ENCODE results near the gene CPN2.

Gene CPN2

DNA sequence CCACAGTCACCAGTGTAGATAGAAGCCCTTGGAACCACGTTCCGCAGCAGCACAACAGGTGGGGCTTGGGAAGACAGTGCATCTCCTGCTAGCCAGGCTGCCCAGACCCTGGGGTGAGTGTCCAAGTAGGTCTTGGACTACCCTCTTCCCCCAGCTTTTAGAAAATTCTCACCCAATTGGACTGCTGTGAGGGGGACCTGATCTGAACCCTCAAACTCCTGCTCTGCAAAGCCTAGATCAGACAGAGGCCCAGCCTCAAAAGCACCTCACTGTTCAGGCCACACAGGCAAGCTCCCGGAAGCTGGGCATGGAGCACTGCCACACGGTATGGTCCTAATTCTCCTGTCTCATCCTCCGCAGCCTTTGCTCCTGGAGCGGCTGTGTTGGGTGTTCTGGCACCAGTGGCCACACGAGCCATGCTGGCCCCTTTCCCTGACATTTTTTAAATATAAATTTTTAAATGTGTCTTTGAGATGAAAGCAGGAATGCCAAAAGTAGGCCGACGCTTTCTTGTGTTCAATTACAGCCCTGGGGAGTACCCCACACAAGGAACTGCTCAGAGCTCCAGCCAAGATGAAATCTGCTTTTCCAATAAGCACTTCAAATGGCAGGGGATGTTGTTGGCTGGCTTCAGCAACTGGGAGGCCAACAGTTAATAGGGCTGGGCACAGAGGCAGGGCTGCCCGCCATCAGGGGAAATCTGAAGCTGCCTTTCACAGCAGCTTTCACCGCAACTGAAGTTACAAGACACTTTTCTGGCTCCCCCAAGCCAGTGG lies 40.9 kb downstream of the CPN2 start:
- DNase-seq = no peak

GRCh38 chr3:194308601-194309449 lies 42.3 kb downstream of the CPN2 start:
- DNase-seq = no peak

DNA sequence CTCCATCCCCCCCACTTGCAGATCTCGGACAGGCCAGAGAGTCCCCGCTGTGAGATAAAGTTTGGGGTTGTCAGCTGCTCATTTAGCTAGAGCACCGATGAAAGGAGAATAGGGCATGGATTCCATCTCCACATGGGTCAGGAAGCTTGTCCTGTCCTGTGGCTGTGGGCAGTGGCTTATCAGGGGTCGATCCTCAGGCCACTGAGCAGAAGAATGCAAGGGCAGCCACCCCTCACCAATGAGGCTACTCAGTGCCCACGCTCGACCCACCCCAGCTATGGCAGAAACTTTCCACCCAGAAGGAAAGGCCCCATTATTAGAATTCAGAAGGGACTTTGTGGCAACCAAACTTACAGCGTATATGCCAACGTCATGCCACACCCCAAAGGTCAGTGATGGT lies 43.3 kb downstream of the CPN2 start:
- no peak for DNase-seq

DNA sequence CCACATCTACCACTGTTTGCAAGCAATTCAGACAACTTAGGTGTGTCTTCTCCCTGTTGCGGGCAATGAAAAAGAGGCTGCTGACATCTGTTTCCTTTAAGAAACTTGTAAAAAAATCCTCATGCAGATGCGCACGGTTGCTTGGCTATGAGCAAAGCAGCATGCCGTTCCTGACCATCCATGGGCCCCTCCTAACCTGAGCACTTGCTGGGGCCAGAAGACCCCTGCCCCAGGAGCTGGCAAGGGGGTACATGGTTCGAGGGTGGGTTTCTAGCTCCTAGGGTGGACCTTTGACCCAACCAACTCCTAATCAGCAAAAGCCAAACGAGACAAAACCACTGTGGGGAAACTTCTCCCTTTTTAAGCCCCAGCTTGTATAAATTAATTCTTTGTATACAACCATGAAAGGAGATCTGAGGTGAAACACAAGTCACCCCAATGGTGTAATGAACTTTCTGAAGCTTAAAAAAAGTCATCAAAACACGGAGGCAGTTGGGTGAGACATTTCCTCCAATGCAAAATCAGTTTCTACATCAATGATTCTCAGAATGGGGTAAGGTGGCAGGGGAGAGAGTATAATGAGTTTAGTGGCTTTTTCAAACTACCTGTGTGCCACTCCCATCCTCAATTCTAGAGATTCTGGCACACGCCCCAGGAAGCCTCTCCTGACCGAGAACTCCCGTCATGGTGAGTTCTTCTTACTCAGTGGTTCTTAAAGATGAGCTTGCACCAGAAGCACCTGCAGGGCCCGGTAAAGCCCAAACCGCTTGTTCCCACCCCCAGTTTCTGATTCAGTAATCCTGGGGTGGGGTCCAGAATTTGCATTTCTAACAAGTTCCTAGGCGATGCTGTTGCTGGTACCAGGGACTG lies 44.1 kb downstream of the CPN2 start:
- no peak for DNase-seq

DNA sequence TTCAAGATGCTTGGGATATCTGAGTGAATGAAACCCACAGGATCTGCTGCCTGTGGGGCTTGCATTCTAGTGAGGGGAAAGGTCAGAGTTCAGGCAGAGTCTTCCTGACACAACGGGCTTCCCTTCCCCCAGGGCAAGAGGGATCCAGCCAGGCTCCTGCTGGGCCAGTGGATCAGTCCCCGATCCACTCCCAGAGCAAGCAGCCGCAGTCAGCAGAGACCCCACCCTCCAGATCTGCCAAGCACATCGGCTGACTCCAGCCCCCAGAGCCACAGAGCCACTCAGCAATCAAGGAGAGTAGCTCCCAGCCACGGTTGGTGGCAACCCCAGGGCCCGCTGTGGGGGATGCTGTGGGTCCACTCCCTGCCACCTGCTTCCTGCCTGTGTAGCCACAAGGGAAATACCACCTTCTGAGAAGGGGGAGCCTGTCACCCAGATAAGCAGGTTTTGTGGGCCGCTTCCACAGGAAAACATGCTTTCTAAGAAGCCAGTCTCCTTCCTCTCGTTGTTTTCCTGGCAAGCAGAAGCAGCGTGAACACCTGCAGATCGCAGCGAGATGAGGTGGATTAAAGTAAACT lies 44.9 kb downstream of the CPN2 start:
- DNase-seq = no peak

DNA sequence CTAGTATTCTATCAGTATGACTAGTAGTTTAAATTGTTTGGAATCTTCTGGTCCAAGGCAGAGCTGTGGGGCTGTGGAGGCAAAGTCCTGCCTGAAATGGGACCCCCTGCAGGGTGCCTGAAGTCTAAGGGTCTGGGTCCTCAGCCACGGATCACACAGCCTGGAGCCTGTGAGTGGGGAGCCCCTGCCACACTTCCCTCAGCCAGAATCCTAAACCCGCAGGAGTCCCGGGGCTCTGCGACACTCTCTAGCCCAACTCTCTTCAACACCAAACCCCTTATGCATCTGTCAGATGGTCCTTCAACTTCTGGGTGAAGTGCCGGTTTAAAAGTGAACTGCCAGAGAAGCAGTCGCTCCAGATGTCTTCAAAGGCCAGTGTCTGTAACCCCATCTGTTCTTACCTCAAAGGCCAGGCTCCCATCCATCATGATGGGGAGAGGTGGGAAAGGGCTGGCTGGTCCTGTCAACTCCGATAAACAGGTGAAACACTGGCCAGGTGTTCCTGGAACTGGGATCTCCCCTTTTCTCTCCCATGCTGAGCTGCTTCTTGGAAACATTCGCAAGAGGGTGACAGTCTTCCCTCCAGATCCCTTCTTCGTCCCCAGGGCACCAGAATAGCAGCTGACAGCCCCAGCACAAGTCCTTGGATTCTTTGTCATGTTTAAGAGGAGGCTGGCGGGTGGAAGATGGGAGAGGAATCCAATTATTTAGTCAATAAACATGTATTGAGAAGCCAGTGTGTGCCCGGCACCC lies 45.6 kb downstream of the CPN2 start:
- DNase-seq = peak; percentile 40

- DNase-seq = no peak
Measured at GRCh38 chr3:194304186-194304917, 46.8 kb downstream of the CPN2 start.

GRCh38 chr3:194303749-194304148 lies 47.4 kb downstream of the CPN2 start:
- no peak for DNase-seq

GRCh38 chr3:194301730-194302129 lies 49.4 kb downstream of the CPN2 start:
- DNase-seq = no peak

DNA sequence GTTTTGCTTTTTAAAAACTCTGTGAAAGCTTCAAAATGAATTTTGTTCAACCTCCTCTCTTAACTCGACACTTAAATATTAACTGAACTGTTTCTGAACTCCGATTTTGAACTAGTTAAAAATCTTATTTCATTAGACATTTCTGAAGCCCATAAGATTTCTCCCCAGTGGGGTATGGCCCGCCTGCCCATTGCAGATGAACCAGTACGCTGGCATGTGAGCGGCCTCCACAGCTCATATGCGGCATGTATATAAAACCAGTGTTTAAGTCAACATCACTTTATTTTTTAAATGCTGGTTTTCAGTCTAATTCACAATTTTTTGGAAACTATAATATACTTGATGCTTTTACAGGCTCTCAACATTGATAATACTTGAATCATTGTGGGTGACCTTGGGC lies 50.2 kb downstream of the CPN2 start:
- DNase-seq = no peak

DNA sequence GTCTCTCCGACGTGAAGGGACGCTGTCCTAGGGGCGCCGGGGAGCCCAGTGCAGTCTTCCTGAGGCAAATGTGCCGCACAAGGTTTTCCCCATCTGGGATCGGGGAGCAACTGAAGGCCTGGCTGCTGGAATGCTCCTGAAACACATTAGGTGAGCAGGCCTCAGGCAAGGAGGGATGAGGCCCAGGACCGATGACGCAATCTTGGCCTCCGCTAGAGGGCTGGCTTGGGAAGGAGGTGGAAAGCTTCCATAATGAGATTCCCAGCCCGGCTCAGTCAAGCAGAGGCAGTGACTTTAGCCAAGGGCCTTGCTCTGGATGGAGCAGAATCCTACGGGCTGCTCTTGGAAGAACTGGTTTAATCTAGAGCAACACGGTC lies 50.8 kb downstream of the CPN2 start:
- no peak for DNase-seq

DNA sequence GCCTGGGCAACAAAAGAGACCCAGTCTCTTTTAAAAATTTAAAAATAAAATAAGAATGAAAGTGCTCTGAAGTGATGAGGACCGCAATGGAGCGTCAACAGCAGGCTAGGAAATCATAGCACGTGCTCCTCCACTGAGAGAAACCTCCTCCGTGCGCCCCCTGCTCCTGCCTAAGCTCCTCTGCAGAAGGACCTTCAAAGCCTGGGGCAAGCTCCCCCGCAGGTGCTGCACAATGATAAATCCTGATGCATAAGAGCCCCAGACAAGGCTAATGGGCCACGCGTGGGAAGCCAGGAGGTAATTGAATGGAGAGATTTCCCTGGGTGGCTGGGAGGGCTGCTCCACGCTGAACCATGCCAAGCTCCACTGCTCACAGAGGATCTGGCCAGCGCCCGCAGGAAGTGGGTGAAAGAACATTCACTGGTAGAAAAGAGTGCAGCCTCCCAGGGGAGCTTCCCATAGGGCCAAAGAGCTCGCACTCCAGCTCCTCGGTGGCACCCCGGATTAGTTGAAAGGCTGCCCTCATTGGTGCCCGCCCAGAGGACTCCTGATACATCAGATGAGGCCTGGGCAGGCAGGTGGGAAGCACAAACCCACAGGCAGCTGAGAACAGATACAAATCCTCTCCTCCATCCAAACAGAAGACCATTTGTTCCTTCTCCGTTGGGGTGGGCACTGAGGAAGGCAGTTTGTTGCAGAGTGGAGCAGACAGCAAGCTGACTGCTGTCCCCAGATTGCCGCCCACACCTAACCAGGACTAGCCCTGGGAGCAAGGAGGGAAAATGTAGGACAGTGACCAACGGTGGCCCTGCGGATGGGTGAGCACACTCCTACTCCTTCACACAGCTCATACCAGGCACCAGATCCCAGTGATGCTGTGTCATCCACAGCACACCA lies 52.5 kb downstream of the CPN2 start:
- DNase-seq = no peak

GRCh38 chr3:194296454-194297263 lies 54.5 kb downstream of the CPN2 start:
- no peak for DNase-seq

GRCh38 chr3:194294895-194295214 lies 56.3 kb downstream of the CPN2 start:
- DNase-seq = no peak

- DNase-seq = no peak
Measured at GRCh38 chr3:194294199-194294894, 56.8 kb downstream of the CPN2 start.

- no peak for DNase-seq
Measured at GRCh38 chr3:194293546-194294198, 57.5 kb downstream of the CPN2 start.

- DNase-seq = no peak
Measured at GRCh38 chr3:194292331-194292730, 58.8 kb downstream of the CPN2 start.

Data from DMS 273 treated with DMSO at 0.1 percent for 48 hours (cell line).